HEK293 (cell line): ENCODE data around the gene ZNF12.

Experiments
- MZF1 ChIP-seq: fragments of 450-650 bp; formaldehyde crosslinking; IDR thresholded peaks from 2 replicates; pipeline ENCODE4 v1.5.1; 2017; ENCODE audit warnings: missing biosample characterization, missing genetic modification characterization, borderline replicate concordance
- SCRT1 ChIP-seq: fragments of 450-650 bp; formaldehyde crosslinking; IDR thresholded peaks from 2 replicates; pipeline ENCODE4 v1.5.1; 2016; ENCODE audit warnings: missing biosample characterization, missing genetic modification characterization, borderline replicate concordance
- ZBTB44 ChIP-seq: fragments of 450-650 bp; IDR thresholded peaks from 2 replicates; pipeline ENCODE4 v1.5.1; 2018; ENCODE audit warnings: missing biosample characterization, mild to moderate bottlenecking, missing genetic modification characterization
- ZFP41 ChIP-seq: fragments of 450-650 bp; formaldehyde crosslinking; IDR thresholded peaks from 2 replicates; pipeline ENCODE4 v1.5.1; 2016; ENCODE audit warnings: missing biosample characterization, missing genetic modification characterization, borderline replicate concordance
- ZNF510 ChIP-seq: fragments of 450-650 bp; formaldehyde crosslinking; IDR thresholded peaks from 2 replicates; pipeline ENCODE4 v1.5.1; 2018; ENCODE audit warnings: mild to moderate bottlenecking, missing genetic modification characterization, missing biosample characterization; ENCODE audit not compliant: insufficient replicate concordance
- ZNF529 ChIP-seq: fragments of 450-650 bp; formaldehyde crosslinking; IDR thresholded peaks from 2 replicates; pipeline ENCODE4 v1.5.1; 2017; ENCODE audit warnings: missing genetic modification characterization, missing biosample characterization; ENCODE audit not compliant: insufficient replicate concordance
- ZNF704 ChIP-seq: fragments of 450-650 bp; formaldehyde crosslinking; IDR thresholded peaks from 2 replicates; pipeline ENCODE4 v1.5.1; 2016; ENCODE audit warnings: missing biosample characterization, missing genetic modification characterization
- ZNF843 ChIP-seq: fragments of 450-650 bp; formaldehyde crosslinking; IDR thresholded peaks from 2 replicates; pipeline ENCODE4 v1.5.1; 2016; ENCODE audit warnings: missing biosample characterization, missing genetic modification characterization
- TF ChIP-seq, protein P1 (sequence below): fragments of 450-650 bp; formaldehyde crosslinking; IDR thresholded peaks from 2 replicates; pipeline ENCODE4 v1.5.1; 2016; ENCODE audit warnings: missing biosample characterization, missing genetic modification characterization
- TF ChIP-seq, protein P2 (sequence below): fragments of 450-650 bp; formaldehyde crosslinking; IDR thresholded peaks from 2 replicates; pipeline ENCODE4 v1.5.1; 2016; ENCODE audit warnings: missing biosample characterization, missing genetic modification characterization
- TF ChIP-seq, protein P3 (sequence below): fragments of 450-650 bp; formaldehyde crosslinking; IDR thresholded peaks from 2 replicates; pipeline ENCODE4 v1.5.1; 2017; ENCODE audit warnings: missing biosample characterization, missing genetic modification characterization

DNA sequence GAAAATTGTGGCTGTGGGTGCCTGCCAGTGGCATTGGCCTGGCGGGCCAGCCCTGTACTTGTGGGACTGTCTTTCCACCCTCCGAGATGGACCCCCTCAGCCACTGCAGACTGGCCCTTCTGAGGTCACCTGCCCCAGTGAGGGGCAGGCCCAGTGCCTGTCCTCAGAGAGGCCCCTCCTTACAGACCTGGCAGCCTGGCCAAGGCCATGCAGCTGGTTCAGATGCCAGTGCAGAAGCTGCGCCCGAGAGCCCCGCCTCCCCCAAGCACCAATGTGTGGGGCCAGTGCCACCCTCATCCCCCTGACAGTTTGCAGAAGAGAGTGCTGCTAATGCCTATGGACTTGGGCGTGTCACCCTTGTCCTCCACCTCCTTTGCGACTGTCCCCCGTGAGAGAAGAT is 59.7 kb downstream of the ZNF12 start:
- TF ChIP-seq ZNF843 (tag by site-specific recombination) (no peak), ZBTB44 (tag by site-specific recombination) (no peak), ZNF529 (tag by site-specific recombination) (no peak), SCRT1 (tag by site-specific recombination) (no peak), ZNF704 (tag by site-specific recombination) (no peak), ZFP41 (tag by site-specific recombination) (no peak), MZF1 (tag by site-specific recombination) (no peak), ZNF510 (tag by site-specific recombination) (no peak)
- TF ChIP-seq, protein P1, sequence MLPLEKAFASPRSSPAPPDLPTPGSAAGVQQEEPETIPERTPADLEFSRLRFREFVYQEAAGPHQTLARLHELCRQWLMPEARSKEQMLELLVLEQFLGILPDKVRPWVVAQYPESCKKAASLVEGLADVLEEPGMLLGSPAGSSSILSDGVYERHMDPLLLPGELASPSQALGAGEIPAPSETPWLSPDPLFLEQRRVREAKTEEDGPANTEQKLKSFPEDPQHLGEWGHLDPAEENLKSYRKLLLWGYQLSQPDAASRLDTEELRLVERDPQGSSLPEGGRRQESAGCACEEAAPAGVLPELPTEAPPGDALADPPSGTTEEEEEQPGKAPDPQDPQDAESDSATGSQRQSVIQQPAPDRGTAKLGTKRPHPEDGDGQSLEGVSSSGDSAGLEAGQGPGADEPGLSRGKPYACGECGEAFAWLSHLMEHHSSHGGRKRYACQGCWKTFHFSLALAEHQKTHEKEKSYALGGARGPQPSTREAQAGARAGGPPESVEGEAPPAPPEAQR (tag by site-specific recombination) = no peak
- TF ChIP-seq, protein P2, sequence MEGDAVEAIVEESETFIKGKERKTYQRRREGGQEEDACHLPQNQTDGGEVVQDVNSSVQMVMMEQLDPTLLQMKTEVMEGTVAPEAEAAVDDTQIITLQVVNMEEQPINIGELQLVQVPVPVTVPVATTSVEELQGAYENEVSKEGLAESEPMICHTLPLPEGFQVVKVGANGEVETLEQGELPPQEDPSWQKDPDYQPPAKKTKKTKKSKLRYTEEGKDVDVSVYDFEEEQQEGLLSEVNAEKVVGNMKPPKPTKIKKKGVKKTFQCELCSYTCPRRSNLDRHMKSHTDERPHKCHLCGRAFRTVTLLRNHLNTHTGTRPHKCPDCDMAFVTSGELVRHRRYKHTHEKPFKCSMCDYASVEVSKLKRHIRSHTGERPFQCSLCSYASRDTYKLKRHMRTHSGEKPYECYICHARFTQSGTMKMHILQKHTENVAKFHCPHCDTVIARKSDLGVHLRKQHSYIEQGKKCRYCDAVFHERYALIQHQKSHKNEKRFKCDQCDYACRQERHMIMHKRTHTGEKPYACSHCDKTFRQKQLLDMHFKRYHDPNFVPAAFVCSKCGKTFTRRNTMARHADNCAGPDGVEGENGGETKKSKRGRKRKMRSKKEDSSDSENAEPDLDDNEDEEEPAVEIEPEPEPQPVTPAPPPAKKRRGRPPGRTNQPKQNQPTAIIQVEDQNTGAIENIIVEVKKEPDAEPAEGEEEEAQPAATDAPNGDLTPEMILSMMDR (tag by site-specific recombination) = no peak
- TF ChIP-seq, protein P3, sequence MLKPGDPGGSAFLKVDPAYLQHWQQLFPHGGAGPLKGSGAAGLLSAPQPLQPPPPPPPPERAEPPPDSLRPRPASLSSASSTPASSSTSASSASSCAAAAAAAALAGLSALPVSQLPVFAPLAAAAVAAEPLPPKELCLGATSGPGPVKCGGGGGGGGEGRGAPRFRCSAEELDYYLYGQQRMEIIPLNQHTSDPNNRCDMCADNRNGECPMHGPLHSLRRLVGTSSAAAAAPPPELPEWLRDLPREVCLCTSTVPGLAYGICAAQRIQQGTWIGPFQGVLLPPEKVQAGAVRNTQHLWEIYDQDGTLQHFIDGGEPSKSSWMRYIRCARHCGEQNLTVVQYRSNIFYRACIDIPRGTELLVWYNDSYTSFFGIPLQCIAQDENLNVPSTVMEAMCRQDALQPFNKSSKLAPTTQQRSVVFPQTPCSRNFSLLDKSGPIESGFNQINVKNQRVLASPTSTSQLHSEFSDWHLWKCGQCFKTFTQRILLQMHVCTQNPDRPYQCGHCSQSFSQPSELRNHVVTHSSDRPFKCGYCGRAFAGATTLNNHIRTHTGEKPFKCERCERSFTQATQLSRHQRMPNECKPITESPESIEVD (tag by site-specific recombination) = no peak
